ENCODE data around the gene TRIM50. TPM values are rescaled to one million over a fixed set of nuclear protein-coding genes. Genes with fewer than 3 reads are reported as not detected.
A peak's percentile ranks its signal among the peaks of the same experiment; 100 is the strongest.
"Not testable (repeated sequence)": the region's sequence is repeated elsewhere in the genome, so short reads cannot be mapped to it uniquely, and the experiment has no call there.

The TRIM50 gene
- total RNA-seq, 1 donor from 2014 or later, result not detected

- intact Hi-C loops (cut with micrococcal nuclease), result no loop called here
- no peaks in the 10 kb centered on the region for H3K9me3 Mint-ChIP-seq
- no peaks in the 10 kb centered on the region for H3K36me3 Mint-ChIP-seq (ENCODE audit: low read depth)
- H3K27me3 Mint-ChIP-seq, result peaks cover 4% of the 10 kb centered on the region
- H3K4me1 Mint-ChIP-seq, result no peaks in the 10 kb centered on the region
- DNase-seq, result no peak
- no peak overlapping the region for H3K4me3 Mint-ChIP-seq
- no peak overlapping the region for H3K27ac Mint-ChIP-seq
These were observed 12.6 kb upstream of the TRIM50 start for GRCh38 chr7:73340514-73340913.

- Mint-ChIP-seq H3K27ac (no peak overlapping the region), H3K9me3 (no peaks in the 10 kb centered on the region), H3K4me3 (no peak overlapping the region), H3K36me3 (ENCODE audit: low read depth) (no peaks in the 10 kb centered on the region), H3K27me3 (peaks cover 4% of the 10 kb centered on the region), H3K4me1 (no peaks in the 10 kb centered on the region)
- no peak for DNase-seq
- intact Hi-C loops (cut with micrococcal nuclease), result no loop called here
These were observed 10.4 kb upstream of the TRIM50 start for GRCh38 chr7:73338321-73338720.

GRCh38 chr7:73332447-73332846, 4.6 kb upstream of the TRIM50 start:
- no peaks in the 10 kb centered on the region for H3K9me3 Mint-ChIP-seq
- H3K4me1 Mint-ChIP-seq, result peaks cover 2% of the 10 kb centered on the region
- H3K4me3 Mint-ChIP-seq, result no peak overlapping the region
- DNase-seq, result no peak
- intact Hi-C loops (cut with micrococcal nuclease), result no loop called here
- H3K36me3 Mint-ChIP-seq (ENCODE audit: low read depth), result no peaks in the 10 kb centered on the region
- H3K27ac Mint-ChIP-seq, result no peak overlapping the region
- peaks cover 5% of the 10 kb centered on the region for H3K27me3 Mint-ChIP-seq

- H3K4me1 Mint-ChIP-seq, result peaks cover 2% of the 10 kb centered on the region
- H3K4me3 Mint-ChIP-seq, result no peak overlapping the region
- peaks cover 5% of the 10 kb centered on the region for H3K27me3 Mint-ChIP-seq
- intact Hi-C loops (cut with micrococcal nuclease), result no loop called here
- no peak overlapping the region for H3K27ac Mint-ChIP-seq
- no peak for DNase-seq
- H3K9me3 Mint-ChIP-seq, result no peaks in the 10 kb centered on the region
- H3K36me3 Mint-ChIP-seq (ENCODE audit: low read depth), result no peaks in the 10 kb centered on the region
These were observed 2.9 kb upstream of the TRIM50 start for GRCh38 chr7:73330772-73331171.

- peaks cover 2% of the 10 kb centered on the region for H3K4me1 Mint-ChIP-seq
- H3K36me3 Mint-ChIP-seq (ENCODE audit: low read depth), result no peaks in the 10 kb centered on the region
- H3K4me3 Mint-ChIP-seq, result no peak overlapping the region
- no peak for DNase-seq
- no peak overlapping the region for H3K27ac Mint-ChIP-seq
- no peaks in the 10 kb centered on the region for H3K9me3 Mint-ChIP-seq
- peaks cover 5% of the 10 kb centered on the region for H3K27me3 Mint-ChIP-seq
- intact Hi-C loops (cut with micrococcal nuclease), result no loop called here
These were observed 2.1 kb upstream of the TRIM50 start for GRCh38 chr7:73329861-73330581.

- DNase-seq, result no peak
- Mint-ChIP-seq H3K4me1 (peaks cover 10% of the 10 kb centered on the region), H3K9me3 (no peaks in the 10 kb centered on the region), H3K36me3 (ENCODE audit: low read depth) (no peaks in the 10 kb centered on the region), H3K27ac (no peak overlapping the region), H3K27me3 (peaks cover 5% of the 10 kb centered on the region), H3K4me3 (no peak overlapping the region)
- intact Hi-C loops (cut with micrococcal nuclease), result no loop called here
These were observed 814 bp upstream of the TRIM50 start for GRCh38 chr7:73328696-73329095.

GRCh38 chr7:73327449-73327848, 433 bp downstream of the TRIM50 start:
- H3K4me3 Mint-ChIP-seq; intact Hi-C loops (cut with micrococcal nuclease): not testable (repeated sequence)
- peaks cover 11% of the 10 kb centered on the region for H3K4me1 Mint-ChIP-seq

GRCh38 chr7:73325424-73325823, 2.5 kb downstream of the TRIM50 start:
- H3K27me3 Mint-ChIP-seq; DNase-seq; H3K27ac Mint-ChIP-seq; H3K9me3 Mint-ChIP-seq; H3K36me3 Mint-ChIP-seq (ENCODE audit: low read depth); H3K4me3 Mint-ChIP-seq: not testable (repeated sequence)
- peaks cover 10% of the 10 kb centered on the region for H3K4me1 Mint-ChIP-seq
- intact Hi-C loops (cut with micrococcal nuclease), result loop anchor here (2.0 kb wide), 1 partner anchor 125 kb away; no protein-coding TSS in a partner anchor

More at GRCh38 chr7:73327449-73327848, 433 bp downstream of the TRIM50 start:
- H3K27ac Mint-ChIP-seq; DNase-seq; H3K9me3 Mint-ChIP-seq; H3K27me3 Mint-ChIP-seq; H3K36me3 Mint-ChIP-seq (ENCODE audit: low read depth): not testable (repeated sequence)

- peak; percentile 83 for DNase-seq
- H3K9me3 Mint-ChIP-seq; H3K27ac Mint-ChIP-seq; H3K4me1 Mint-ChIP-seq; H3K27me3 Mint-ChIP-seq; H3K36me3 Mint-ChIP-seq (ENCODE audit: low read depth): not testable (repeated sequence)
- peak overlapping the region; percentile 73 for H3K4me3 Mint-ChIP-seq
- intact Hi-C loops (cut with micrococcal nuclease), result loop anchor here (2.0 kb wide), 1 partner anchor 127 kb away; no protein-coding TSS in a partner anchor
These were observed 3.6 kb downstream of the TRIM50 start for GRCh38 chr7:73324081-73324845.

GRCh38 chr7:73323434-73324080, 4.3 kb downstream of the TRIM50 start:
- not testable (repeated sequence) for H3K27ac Mint-ChIP-seq; H3K9me3 Mint-ChIP-seq; DNase-seq; H3K4me1 Mint-ChIP-seq; H3K27me3 Mint-ChIP-seq; H3K36me3 Mint-ChIP-seq (ENCODE audit: low read depth)
- peak overlapping the region; percentile 73 for H3K4me3 Mint-ChIP-seq
- intact Hi-C loops (cut with micrococcal nuclease), result loop anchor here (2.0 kb wide), 1 partner anchor 127 kb away; no protein-coding TSS in a partner anchor

GRCh38 chr7:73320009-73320408, 7.9 kb downstream of the TRIM50 start:
- intact Hi-C loops (cut with micrococcal nuclease); H3K4me1 Mint-ChIP-seq; H3K27me3 Mint-ChIP-seq; H3K9me3 Mint-ChIP-seq; H3K27ac Mint-ChIP-seq; H3K36me3 Mint-ChIP-seq (ENCODE audit: low read depth); DNase-seq; H3K4me3 Mint-ChIP-seq: not testable (repeated sequence)

GRCh38 chr7:73319541-73319940, 8.3 kb downstream of the TRIM50 start:
- H3K9me3 Mint-ChIP-seq; intact Hi-C loops (cut with micrococcal nuclease); H3K4me1 Mint-ChIP-seq; H3K27ac Mint-ChIP-seq; H3K36me3 Mint-ChIP-seq (ENCODE audit: low read depth); DNase-seq; H3K27me3 Mint-ChIP-seq; H3K4me3 Mint-ChIP-seq: not testable (repeated sequence)

- H3K4me3 Mint-ChIP-seq; H3K4me1 Mint-ChIP-seq; H3K9me3 Mint-ChIP-seq; intact Hi-C loops (cut with micrococcal nuclease); DNase-seq; H3K27me3 Mint-ChIP-seq; H3K36me3 Mint-ChIP-seq (ENCODE audit: low read depth); H3K27ac Mint-ChIP-seq: not testable (repeated sequence)
These were observed 9.2 kb downstream of the TRIM50 start for GRCh38 chr7:73318656-73319204.

GRCh38 chr7:73316521-73316920, 11.4 kb downstream of the TRIM50 start:
- no peaks in the 10 kb centered on the region for H3K9me3 Mint-ChIP-seq

More at GRCh38 chr7:73316521-73316920, 11.4 kb downstream of the TRIM50 start:
- intact Hi-C loops (cut with micrococcal nuclease), result no loop called here
- Mint-ChIP-seq H3K36me3 (ENCODE audit: low read depth) (no peaks in the 10 kb centered on the region), H3K27ac (no peak overlapping the region), H3K4me3 (no peak overlapping the region), H3K4me1 (no peaks in the 10 kb centered on the region), H3K27me3 (no peaks in the 10 kb centered on the region)
- no peak for DNase-seq

Data from activated CD4-positive, alpha-beta T cell treated with anti-CD3 and anti-CD28 coated beads, Interleukin-2, amount 10 ng/mL, durations not matched to agents 24 days and 14 days (primary cell).